SU-DHL-6 (cell line): ENCODE results near the gene SYTL1.
A peak's percentile ranks its signal among the peaks of the same experiment; 100 is the strongest.

Experiments used
- H2AFZ ChIP-seq: fragments of 200-600 bp; sonication (generic); 2 replicates; pipeline ENCODE4 v1.6.1; 2014; ENCODE audit warnings: low read depth, mild to moderate bottlenecking, moderate library complexity, mixed read lengths, antibody characterized with exemption, low read length; ENCODE audit not compliant: severe bottlenecking
- H3F3A ChIP-seq: fragments of 200-600 bp; shearing (Covaris generic); 2 replicates; pipeline ENCODE4 v1.6.0; 2016; ENCODE audit warnings: antibody characterized with exemption, mild to moderate bottlenecking; ENCODE audit not compliant: insufficient read depth
- H3K27ac ChIP-seq: fragments of 200-600 bp; sonication (generic); 2 replicates; pipeline ENCODE4 v1.5.1; 2016; ENCODE audit warnings: low read depth, mild to moderate bottlenecking, low read length, moderate library complexity, mixed read lengths
- H3K27me3 ChIP-seq: fragments of 200-600 bp; sonication (generic), shearing (Covaris generic); 2 replicates; pipeline ENCODE4 v1.6.0; 2014; ENCODE audit warnings: mild to moderate bottlenecking, low read length
- H3K36me3 ChIP-seq: fragments of 200-600 bp; sonication (generic); 2 replicates; pipeline ENCODE4 v1.6.1; 2014; ENCODE audit warnings: mild to moderate bottlenecking, low read length, mixed read lengths
- H3K4me2 ChIP-seq: fragments of 300-600, 200-600 bp; shearing (Covaris generic), sonication (generic); 2 replicates; pipeline ENCODE4 v1.6.0; 2014; ENCODE audit warnings: low read length, low read depth, mild to moderate bottlenecking; ENCODE audit not compliant: poor library complexity, severe bottlenecking
- H3K4me3 ChIP-seq: fragments of 200-600 bp; sonication (generic); 2 replicates; pipeline ENCODE4 v1.5.1; 2014; ENCODE audit warnings: antibody characterized with exemption, low read length, mild to moderate bottlenecking, mixed read lengths; ENCODE audit not compliant: insufficient read depth, poor library complexity, severe bottlenecking
- H3K79me2 ChIP-seq: fragments of 200-600 bp; sonication (generic); 2 replicates; pipeline ENCODE4 v1.6.1; 2014; ENCODE audit warnings: mild to moderate bottlenecking, low read length, moderate library complexity; ENCODE audit not compliant: insufficient read depth
- H3K9ac ChIP-seq: fragments of 200-600 bp; sonication (generic); 2 replicates; pipeline ENCODE4 v1.7.0; 2014; ENCODE audit warnings: mild to moderate bottlenecking, low read length
- H3K9me2 ChIP-seq: fragments of 200-600 bp; sonication (generic); replicated peaks from 2 replicates; pipeline ENCODE4 v1.6.1; 2014; ENCODE audit warnings: low read length; ENCODE audit not compliant: insufficient read depth
- H3K9me3 ChIP-seq: fragments of 200-600 bp; sonication (generic); 2 replicates; pipeline ENCODE4 v1.6.1; 2014; ENCODE audit warnings: low read length, mixed read lengths; ENCODE audit not compliant: insufficient read depth
- H4K20me1 ChIP-seq: fragments of 200-600 bp; sonication (generic); 2 replicates; pipeline ENCODE4 v1.6.1; 2014; ENCODE audit warnings: low read depth, mild to moderate bottlenecking, antibody characterized with exemption, low read length, moderate library complexity, mixed read lengths
- EZH2phosphoT487 ChIP-seq: fragments of 200-600 bp; sonication (generic), shearing (Covaris generic); conservative IDR thresholded peaks from 2 replicates; pipeline ENCODE4 v1.6.1; 2018; ENCODE audit warnings: mild to moderate bottlenecking, antibody characterized with exemption, low read length, moderate library complexity, mixed read lengths
- TF ChIP-seq, protein P1 (sequence below): fragments of 200-600 bp; sonication (generic); IDR thresholded peaks from one replicate; pipeline ENCODE4 v1.5.1; 2017; ENCODE audit warnings: antibody characterized with exemption, mild to moderate bottlenecking, low read length, moderate library complexity; ENCODE audit not compliant: insufficient read depth, poor library complexity, severe bottlenecking

SYTL1 gene

GRCh38 chr1:27318596-27318995 lies 23.2 kb upstream of the SYTL1 start:
- TF ChIP-seq, protein P1, sequence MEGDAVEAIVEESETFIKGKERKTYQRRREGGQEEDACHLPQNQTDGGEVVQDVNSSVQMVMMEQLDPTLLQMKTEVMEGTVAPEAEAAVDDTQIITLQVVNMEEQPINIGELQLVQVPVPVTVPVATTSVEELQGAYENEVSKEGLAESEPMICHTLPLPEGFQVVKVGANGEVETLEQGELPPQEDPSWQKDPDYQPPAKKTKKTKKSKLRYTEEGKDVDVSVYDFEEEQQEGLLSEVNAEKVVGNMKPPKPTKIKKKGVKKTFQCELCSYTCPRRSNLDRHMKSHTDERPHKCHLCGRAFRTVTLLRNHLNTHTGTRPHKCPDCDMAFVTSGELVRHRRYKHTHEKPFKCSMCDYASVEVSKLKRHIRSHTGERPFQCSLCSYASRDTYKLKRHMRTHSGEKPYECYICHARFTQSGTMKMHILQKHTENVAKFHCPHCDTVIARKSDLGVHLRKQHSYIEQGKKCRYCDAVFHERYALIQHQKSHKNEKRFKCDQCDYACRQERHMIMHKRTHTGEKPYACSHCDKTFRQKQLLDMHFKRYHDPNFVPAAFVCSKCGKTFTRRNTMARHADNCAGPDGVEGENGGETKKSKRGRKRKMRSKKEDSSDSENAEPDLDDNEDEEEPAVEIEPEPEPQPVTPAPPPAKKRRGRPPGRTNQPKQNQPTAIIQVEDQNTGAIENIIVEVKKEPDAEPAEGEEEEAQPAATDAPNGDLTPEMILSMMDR, result no peak
- TF ChIP-seq EZH2phosphoT487, result no peak
- H3K79me2 ChIP-seq, result peaks cover 15% of the 10 kb centered on the region
- H3K4me2 ChIP-seq, result no peak overlapping the region
- H3K9ac ChIP-seq, result no peak overlapping the region
- H3K36me3 ChIP-seq, result no peaks in the 10 kb centered on the region
- no peak overlapping the region for H3K27ac ChIP-seq
- no peaks in the 10 kb centered on the region for H3K9me3 ChIP-seq
- no peaks in the 10 kb centered on the region for H4K20me1 ChIP-seq
- H3K4me3 ChIP-seq, result no peak overlapping the region
- H2AFZ ChIP-seq, result no peak overlapping the region
- H3F3A ChIP-seq, result no peaks in the 10 kb centered on the region
- H3K27me3 ChIP-seq, result no peaks in the 10 kb centered on the region
- H3K9me2 ChIP-seq, result no peaks in the 10 kb centered on the region

GRCh38 chr1:27321813-27322568 lies 19.8 kb upstream of the SYTL1 start, which contains the start of gene TMEM222:
Gene TMEM222, plus strand, starts transcription at chr1:27322163. Its CDS starts 35 bp downstream, at chr1:27322198.
- Histone ChIP-seq H3K79me2 (peaks cover 49% of the 10 kb centered on the region), H3K27ac (peak within 1 kb of the TSS; percentile 60), H3F3A (no peaks in the 10 kb centered on the region), H3K4me3 (peak within 1 kb of the TSS; percentile 96), H3K4me2 (peak within 1 kb of the TSS; percentile 81), H3K9me2 (no peaks in the 10 kb centered on the region), H3K9me3 (no peaks in the 10 kb centered on the region), H3K27me3 (no peaks in the 10 kb centered on the region), H3K36me3 (peaks cover 8% of the 10 kb centered on the region; the same call in 1 of the 2 replicates), H4K20me1 (no peaks in the 10 kb centered on the region), H3K9ac (peak within 1 kb of the TSS; percentile 98), H2AFZ (peak within 1 kb of the TSS; percentile 77)
- no peak for TF ChIP-seq EZH2phosphoT487
- TF ChIP-seq, protein P1, result no peak

GRCh38 chr1:27322569-27323240 lies 19.1 kb upstream of the SYTL1 start:
- no peaks in the 10 kb centered on the region for H3K9me2 ChIP-seq
- peaks cover 55% of the 10 kb centered on the region for H3K79me2 ChIP-seq
- peak overlapping the region; percentile 67 for H2AFZ ChIP-seq
- peaks cover 8% of the 10 kb centered on the region; the same call in 1 of the 2 replicates for H3K36me3 ChIP-seq
- TF ChIP-seq, protein P1, result no peak
- TF ChIP-seq EZH2phosphoT487, result no peak
- H4K20me1 ChIP-seq, result no peaks in the 10 kb centered on the region
- H3K27ac ChIP-seq, result peak overlapping the region; percentile 60
- H3F3A ChIP-seq, result no peaks in the 10 kb centered on the region
- H3K9ac ChIP-seq, result peak overlapping the region; percentile 98
- H3K27me3 ChIP-seq, result no peaks in the 10 kb centered on the region
- peak overlapping the region; percentile 96 for H3K4me3 ChIP-seq
- H3K9me3 ChIP-seq, result no peaks in the 10 kb centered on the region
- peak overlapping the region; percentile 81 for H3K4me2 ChIP-seq
